ENCODE measurements around the gene RADIL.

Gene RADIL

GRCh38 chr7:4774658-4775249 lies 108.8 kb downstream of the RADIL start:
- DNase-seq = peak; percentile 71 to 83 (median 80)

GRCh38 chr7:4774007-4774406 lies 109.5 kb downstream of the RADIL start:
- DNase-seq = no peak

GRCh38 chr7:4772306-4772705 lies 111.2 kb downstream of the RADIL start:
- DNase-seq = no peak

- DNase-seq = no peak
Observed at GRCh38 chr7:4771737-4772136, 111.8 kb downstream of the RADIL start.

- DNase-seq = no peak
Observed at GRCh38 chr7:4770886-4771285, 112.6 kb downstream of the RADIL start.

GRCh38 chr7:4769761-4770160 lies 113.8 kb downstream of the RADIL start:
- no peak for DNase-seq

GRCh38 chr7:4768597-4769569 lies 114.6 kb downstream of the RADIL start:
- DNase-seq = no peak

- DNase-seq = no peak
Observed at GRCh38 chr7:4766666-4767519, 116.6 kb downstream of the RADIL start.

GRCh38 chr7:4765776-4766490 lies 117.6 kb downstream of the RADIL start:
- no peak for DNase-seq

GRCh38 chr7:4764402-4765007 lies 119.0 kb downstream of the RADIL start:
- peak in 1 of 4 experiments; percentile 1 for DNase-seq

GRCh38 chr7:4763794-4764185 lies 119.7 kb downstream of the RADIL start:
- DNase-seq = peak in 1 of 4 experiments; percentile 1

GRCh38 chr7:4763091-4763793 lies 120.3 kb downstream of the RADIL start:
- no peak for DNase-seq

GRCh38 chr7:4762121-4763055 lies 121.1 kb downstream of the RADIL start:
- DNase-seq = no peak

GRCh38 chr7:4760952-4761351 lies 122.6 kb downstream of the RADIL start:
- no peak for DNase-seq

- peak in 1 of 4 experiments; percentile 1 for DNase-seq
Observed at GRCh38 chr7:4759211-4759610, 124.3 kb downstream of the RADIL start.

- DNase-seq = peak in 1 of 4 experiments; percentile 1
Observed at GRCh38 chr7:4758791-4759190, 124.7 kb downstream of the RADIL start.

GRCh38 chr7:4758111-4758510 lies 125.4 kb downstream of the RADIL start:
- peak in 1 of 4 experiments; percentile 1 for DNase-seq

- DNase-seq = peak in 1 of 4 experiments; percentile 0
Observed at GRCh38 chr7:4755045-4755444, 128.5 kb downstream of the RADIL start.

- DNase-seq = peak in 1 of 4 experiments; percentile 1
Observed at GRCh38 chr7:4754433-4755010, 129.0 kb downstream of the RADIL start.

Data from suppressor macrophage (primary cell).